NCI-H128 (cell line): Measurements from ENCODE around the gene IP6K3.

Source experiments
- DNase-seq: peaks from one replicate; lab custom pipeline; 2025; ENCODE audit not compliant: unreplicated experiment; lab: John Stamatoyannopoulos, UW

IP6K3 gene

DNA sequence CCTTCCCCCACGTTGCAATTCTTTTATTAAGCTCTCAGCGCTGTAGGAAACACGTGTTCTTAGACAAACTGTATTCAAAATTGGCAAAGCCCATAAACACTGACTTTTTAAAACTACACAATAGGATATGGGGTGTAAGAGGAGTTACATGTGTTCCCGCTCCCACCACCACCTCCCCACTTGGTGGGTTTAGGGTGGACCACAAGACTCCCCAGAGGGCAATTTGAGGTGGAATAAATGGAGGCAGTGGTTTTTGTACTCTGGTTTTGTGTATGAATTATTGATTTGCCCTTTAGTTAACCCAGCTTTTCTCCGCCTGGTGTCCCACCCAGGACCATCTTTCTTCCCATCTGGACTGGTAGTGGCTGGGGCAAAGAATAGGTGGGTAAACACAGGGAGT lies 38.9 kb downstream of the IP6K3 start:
- no peak for DNase-seq

GRCh38 chr6:33705955-33706725 lies 40.6 kb downstream of the IP6K3 start:
- DNase-seq = no peak

- no peak for DNase-seq
Measured at GRCh38 chr6:33705268-33705885, 41.3 kb downstream of the IP6K3 start.

DNA sequence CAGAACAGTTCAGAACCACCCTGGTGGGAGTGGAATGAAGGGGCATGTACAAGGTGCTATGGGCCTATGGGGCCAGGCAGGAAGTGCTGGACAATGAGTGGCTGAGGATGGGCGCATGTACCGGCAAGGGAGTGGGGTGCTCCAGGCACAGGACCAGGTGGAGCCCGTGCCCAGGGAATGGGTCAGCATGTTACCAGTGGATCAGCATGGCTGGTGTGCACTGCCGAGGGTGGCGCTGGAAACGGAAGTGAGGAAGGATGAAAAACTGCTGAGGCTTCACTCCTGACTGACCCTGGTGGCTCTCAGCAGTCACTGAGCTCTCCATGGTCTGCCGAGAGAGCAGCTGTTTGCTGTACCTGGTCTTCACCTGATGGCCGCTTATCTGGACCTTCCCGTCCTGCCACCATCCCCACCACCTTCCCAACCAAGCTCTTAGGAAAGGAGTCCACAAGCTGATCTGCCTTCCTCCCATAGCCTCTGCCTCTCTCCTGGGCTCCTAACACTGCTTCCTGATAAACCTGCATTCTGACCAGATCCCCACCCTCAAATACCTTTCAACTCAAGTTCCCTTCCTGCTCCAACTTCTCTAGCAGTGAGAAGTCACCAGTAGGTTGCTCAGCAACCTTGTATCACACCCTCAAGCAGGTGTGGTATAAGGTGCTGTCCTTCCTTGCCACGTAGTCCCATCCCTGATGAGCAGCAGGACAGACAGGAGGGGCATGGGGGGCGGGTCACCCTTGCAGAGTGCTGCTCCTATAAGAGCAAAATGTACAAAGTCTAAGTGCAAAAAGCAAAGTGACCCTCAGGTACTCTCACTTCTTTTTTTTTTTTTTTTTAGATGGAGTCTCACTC lies 42.3 kb downstream of the IP6K3 start:
- no peak for DNase-seq

DNA sequence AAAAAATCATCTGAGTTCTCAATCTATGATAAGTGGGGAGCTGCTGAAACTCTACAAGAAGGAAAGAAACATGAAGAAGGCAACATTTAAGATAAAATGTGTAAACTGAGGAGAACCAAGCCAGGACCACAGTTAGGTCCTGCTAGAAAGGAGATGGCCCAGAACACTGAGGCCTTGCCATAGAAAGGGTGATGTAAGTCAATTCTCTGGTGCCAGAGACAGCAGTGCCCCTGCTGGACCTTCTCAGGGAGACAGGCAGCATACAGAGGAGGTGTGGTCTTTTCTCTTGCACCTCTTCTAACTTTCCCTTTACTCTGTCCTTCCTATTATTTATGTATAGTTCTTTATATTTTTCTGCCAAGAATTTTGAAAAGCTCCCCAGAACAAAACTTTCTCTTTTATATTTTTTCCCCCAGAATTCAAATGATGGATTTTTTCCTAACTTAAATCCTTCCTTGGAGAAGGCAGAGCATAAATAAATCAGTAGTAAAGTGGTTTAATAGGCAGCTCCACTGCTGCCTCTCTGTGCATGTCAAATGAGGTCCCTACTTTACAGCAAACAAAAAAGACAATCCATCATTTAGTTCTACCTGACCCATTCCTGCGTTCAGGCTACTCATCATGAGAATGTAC lies 44.2 kb downstream of the IP6K3 start:
- no peak for DNase-seq

- DNase-seq = peak; percentile 55
Measured at GRCh38 chr6:33700391-33701050, 46.2 kb downstream of the IP6K3 start.

DNA sequence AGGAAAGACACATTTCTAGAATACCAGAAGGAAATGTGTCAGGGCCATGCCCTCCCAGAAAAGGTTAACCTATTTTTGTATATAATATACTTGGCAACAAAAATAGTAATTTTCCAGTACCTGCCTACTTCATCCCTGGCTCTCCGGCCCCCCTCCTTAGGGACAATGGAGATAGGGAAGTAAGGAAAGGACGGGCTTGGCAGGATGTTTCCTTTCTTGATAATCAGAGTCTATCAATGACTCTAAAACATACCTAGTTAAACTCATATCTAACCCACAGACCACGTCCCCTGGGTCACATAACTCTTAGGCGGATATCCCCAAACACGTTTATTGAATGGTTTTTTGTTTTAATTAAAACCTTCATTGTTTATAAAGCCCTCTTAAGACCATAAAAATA lies 47.0 kb downstream of the IP6K3 start:
- DNase-seq = no peak

- no peak for DNase-seq
Measured at GRCh38 chr6:33699131-33699530, 47.6 kb downstream of the IP6K3 start.

DNA sequence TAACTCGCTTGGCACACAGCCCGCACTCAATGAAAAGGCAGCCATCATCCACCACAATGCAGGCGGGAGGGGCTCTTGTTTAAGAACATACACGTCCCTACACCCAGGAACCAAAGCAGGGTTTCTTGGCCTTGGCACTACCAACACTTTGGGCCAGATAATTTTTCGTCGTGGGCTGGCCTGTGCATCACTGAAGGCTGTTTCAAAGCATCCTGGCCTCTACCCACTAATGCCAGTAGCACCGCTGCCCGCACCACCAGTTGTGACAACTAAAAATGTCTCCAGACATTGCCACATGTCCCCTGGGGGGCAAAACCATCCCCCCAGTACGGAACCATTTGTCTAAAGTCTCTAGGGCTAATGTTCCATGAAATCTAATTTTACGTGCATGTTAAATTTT lies 48.2 kb downstream of the IP6K3 start:
- DNase-seq = no peak

GRCh38 chr6:33697845-33698244 lies 48.9 kb downstream of the IP6K3 start:
- no peak for DNase-seq

DNA sequence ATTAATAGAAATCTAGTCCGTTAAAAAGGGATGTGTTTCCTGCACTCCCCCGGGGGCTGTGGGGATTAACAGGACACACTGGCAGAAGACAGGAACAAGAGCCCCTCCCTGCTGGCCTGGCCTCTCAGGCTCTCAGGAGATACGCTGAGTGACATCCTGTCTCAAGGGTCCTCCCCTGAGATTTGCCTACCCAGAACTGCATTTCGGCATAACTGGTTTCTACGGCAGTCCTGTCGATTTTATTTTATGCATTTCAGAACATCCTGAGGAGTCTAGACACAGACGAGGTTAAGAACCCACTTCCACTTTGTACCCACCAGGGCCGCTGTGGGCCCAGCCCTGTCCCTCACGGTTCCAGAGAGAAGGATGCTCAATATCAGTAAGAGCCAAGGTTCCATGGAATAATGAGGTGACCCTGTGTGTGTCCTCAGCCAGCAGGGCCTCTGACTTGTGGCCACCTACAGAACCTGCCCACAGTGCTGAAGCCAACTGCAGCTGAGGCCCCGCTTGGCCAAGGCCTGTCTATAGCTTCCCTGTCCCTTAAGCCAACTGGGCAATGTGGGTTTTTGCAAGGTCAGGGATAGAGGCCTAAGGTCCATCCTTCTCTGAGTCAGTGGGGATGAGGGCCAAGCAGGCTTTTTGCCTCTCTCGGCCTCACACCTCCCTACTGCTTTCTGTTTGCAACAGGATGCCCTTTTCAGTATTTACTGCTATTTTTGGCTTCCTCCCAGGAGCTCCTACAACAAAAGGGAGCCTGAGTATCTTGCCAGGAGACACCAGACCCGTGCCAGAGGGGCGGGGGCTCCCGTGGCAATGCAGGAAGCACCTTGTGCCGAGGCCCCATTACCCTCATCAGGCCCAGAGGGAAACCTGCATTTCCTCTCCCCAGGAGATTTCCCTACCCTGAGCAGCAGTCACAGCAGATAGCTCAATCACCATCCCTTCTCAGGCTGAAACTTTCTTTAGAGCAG lies 49.9 kb downstream of the IP6K3 start:
- peak; percentile 41 for DNase-seq

DNA sequence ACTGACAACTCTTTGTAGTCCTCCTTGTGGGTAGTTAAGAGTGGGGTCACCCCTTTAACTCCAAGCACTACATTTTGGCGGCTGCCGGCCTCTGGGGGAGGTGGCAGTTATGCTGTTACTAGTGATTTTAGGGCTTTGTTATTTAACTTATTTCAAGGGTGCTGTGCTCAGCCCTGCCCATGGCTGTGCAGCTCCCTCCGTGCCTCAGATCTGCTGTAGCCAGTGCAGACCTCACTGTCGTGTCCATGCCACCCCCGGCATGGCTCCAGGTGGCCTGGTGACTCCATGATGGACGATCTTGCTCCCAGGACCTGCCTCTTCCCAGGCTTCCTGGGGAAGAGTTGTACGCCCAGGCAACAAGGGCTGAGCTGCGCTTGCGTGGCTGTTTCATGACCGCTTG lies 50.6 kb downstream of the IP6K3 start:
- DNase-seq = no peak

DNA sequence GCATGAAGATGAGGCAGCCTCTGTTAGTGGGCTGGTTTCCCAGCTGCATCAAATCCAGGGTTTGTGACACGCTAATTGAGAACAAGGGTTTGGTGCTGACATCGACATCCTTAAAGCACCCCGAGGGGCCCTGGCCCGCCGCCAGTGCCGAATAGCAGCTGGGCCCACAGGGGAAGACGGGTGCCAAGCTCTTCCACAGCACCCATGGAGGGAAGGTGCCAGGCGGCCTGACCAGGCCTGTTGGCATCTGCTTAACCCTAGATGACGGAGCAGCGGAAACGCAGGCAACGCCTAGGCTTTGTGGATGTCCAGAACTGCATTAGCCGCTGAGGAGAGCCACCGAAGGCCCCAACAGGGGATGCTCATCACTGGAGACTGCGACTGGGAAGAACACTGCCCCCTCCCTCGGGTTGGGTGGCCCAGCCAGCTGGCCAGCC lies 51.2 kb downstream of the IP6K3 start:
- no peak for DNase-seq

- DNase-seq = no peak
Measured at GRCh38 chr6:33694977-33695376, 51.7 kb downstream of the IP6K3 start.

DNA sequence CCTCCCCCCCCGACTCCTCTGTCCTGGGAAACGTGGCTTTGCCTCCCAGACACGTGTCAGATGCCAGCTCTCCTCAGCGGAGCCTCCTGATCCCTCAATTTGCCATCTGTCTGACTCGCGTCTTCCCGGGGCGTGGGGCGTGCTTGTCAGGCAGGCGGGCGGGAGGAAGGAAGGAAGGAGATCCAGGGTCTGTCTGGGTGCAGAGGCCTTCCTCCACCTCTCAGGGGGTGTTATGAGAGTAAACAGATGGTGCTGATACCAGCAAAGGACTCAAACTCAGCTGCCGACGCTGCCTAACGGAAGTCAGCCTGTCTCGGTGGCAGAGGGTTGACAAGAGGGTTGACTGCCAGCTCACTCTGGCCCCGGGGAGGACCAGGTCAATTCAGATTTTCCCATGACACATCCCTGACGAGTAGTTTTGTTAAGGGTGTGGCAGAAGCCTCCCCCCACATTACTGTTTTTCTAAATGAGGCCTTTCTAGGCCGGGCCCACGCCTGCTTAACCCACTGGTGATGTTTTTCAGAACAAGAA lies 52.2 kb downstream of the IP6K3 start:
- no peak for DNase-seq

GRCh38 chr6:33693186-33694105 lies 53.3 kb downstream of the IP6K3 start:
- no peak for DNase-seq

GRCh38 chr6:33692760-33693158 lies 53.9 kb downstream of the IP6K3 start:
- DNase-seq = no peak

DNA sequence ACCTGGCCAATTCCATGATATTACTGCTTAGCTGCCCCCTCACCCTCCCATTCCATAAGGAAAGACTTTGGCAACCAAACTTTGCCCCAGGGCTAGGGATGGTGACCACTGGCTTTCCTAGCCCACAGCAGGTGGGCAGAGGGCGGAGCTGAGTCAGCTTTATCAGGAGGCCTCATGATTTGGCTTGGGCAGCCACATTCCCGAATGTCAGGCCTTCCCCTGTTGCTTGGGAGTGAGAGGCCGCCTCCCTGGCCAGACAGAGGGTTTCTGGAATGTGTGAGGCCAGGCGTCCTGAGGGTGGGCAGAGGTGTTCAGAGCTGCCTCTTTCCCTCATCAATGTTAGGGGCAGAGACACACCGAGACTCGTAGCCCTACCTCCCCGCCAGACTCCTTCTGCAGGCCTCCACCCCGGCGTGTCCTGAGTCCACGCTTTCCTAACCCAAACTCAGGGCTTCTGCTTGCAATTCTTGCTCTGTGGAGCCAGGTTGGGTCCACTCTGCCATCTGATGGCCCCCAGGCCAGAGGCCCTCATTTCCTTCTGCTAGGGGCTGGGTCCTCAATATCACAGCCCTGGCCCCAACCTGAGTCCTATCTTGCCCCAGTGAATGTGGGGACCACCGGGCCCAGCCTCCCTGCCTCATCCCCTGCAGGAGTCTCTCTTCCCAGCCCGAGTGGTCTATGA lies 54.5 kb downstream of the IP6K3 start:
- no peak for DNase-seq
